ENCODE measurements around the gene HCAR3.
A peak's percentile ranks its signal among the peaks of the same experiment; 100 is the strongest.
"Not testable (repeated sequence)": the region's sequence is repeated elsewhere in the genome, so short reads cannot be mapped to it uniquely, and the experiment has no call there.

The HCAR3 gene

DNA sequence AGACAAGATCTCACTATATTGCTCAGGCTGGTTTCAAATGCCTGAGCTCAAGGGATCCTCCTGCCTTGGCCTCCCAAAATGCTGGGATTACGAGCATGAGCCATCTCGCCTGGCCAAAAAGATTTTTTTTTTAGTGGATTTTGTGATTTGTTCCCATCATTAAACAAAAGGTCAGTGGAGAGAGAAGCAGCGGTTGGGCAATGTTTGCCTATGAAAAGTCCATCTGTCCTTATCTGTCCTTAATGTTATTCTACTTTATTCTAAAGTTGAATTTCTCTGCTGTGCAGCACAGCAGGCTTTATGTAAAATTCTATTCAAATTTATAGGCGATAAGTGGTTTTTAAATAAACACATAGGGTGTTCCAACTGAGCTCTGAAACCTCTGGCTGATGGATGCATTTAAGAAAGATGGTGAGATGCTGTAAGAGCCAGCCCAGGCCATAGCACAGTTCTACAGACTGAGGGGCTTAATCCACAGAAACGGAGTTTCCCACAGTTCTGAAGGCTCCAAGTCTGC lies 32.3 kb downstream of the HCAR3 start:
- H3K9ac ChIP-seq = no peak overlapping the region
- H3K4me1 ChIP-seq = peaks cover 0 to 41% (median 32%) of the 10 kb centered on the region in 10 experiments; a peak in 16 of 20 replicates
- peak overlapping the region in 2 of 11 experiments; percentile 23 to 83; a peak in 2 of 22 replicates for H3K27ac ChIP-seq
- no peak overlapping the region for H3K4me3 ChIP-seq
- no peak for TF ChIP-seq Cebpa-rat (IDR thresholded peaks at IDR 0.05)
- no peaks in the 10 kb centered on the region for H3K27me3 ChIP-seq
- H4K20me1 ChIP-seq = no peaks in the 10 kb centered on the region
- H3K9me3 ChIP-seq (replicated peaks in 1 of 11) = peaks cover 0 to 10% (median 0%) of the 10 kb centered on the region in 11 experiments; a peak in 3 of 22 replicates
- no peaks in the 10 kb centered on the region for H3K36me3 ChIP-seq
- no peak overlapping the region for H3K4me2 ChIP-seq

DNA sequence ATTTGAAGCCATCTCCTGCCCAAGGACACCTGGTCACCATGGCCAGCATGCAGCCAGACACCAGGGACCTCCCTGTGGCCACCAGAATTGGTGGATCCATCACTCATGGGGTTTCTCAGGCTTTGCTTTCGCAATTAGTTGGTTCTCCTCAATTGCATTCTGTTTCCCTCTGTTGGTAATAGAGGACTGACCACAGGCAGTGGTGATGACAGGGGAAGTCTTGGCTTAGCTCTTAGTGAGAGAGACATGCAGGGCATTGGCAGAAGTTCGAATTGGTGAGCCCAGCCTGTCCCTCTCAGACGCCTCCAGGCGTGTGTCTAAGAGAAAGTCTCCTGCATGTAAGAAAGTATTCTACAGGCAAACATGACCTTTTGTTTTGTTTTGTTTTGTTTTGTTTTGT lies 34.8 kb downstream of the HCAR3 start:
- peak overlapping the region in 4 of 11 experiments; percentile 8 to 56 (median 39); a peak in 6 of 22 replicates for H3K9ac ChIP-seq
- TF ChIP-seq Cebpa-rat (IDR thresholded peaks at IDR 0.05) = peak in 8 of 11 experiments; percentile 30 to 87 (median 65); a peak in 9 of 22 replicates
- no peaks in the 10 kb centered on the region for H3K36me3 ChIP-seq
- H4K20me1 ChIP-seq = no peaks in the 10 kb centered on the region
- H3K9me3 ChIP-seq (replicated peaks in 1 of 11) = peaks cover 0 to 11% (median 0%) of the 10 kb centered on the region in 11 experiments; a peak in 3 of 22 replicates
- H3K4me2 ChIP-seq = peak overlapping the region in 8 of 11 experiments; percentile 0 to 69 (median 57); a peak in 13 of 22 replicates
- H3K27ac ChIP-seq = peak overlapping the region in 8 of 11 experiments; percentile 43 to 83 (median 66); a peak in 11 of 22 replicates
- no peak overlapping the region for H3K4me3 ChIP-seq
- H3K27me3 ChIP-seq = no peaks in the 10 kb centered on the region
- H3K4me1 ChIP-seq = peaks cover 5 to 56% (median 44%) of the 10 kb centered on the region in 10 experiments; a peak in 17 of 20 replicates

DNA sequence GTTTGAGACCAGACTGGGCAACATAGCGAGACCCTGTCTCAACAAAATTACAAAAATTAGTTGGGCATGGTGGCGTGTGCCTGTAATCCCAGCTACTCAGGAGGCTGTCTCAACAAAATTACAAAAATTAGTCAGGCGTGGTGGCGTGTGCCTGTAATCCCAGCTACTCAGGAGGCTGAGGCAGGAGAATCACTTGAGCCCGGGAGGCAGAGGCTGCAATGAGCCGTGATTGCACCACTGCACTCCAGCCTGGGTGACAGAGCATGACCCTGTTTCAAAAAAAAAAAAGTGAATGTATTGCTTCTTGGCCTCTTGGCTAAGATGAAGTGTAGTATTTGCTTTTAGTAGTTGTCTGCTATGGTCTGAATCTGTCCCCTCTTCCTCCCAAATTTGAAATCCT lies 35.6 kb downstream of the HCAR3 start:
- Histone ChIP-seq H3K27ac (peak overlapping the region in 8 of 11 experiments; percentile 43 to 83 (median 66); a peak in 12 of 22 replicates), H3K9me3 (replicated peaks in 1 of 11) (peaks cover 0 to 15% (median 0%) of the 10 kb centered on the region in 11 experiments; a peak in 3 of 22 replicates), H3K4me2 (peak overlapping the region in 8 of 11 experiments; percentile 0 to 69 (median 57); a peak in 13 of 22 replicates), H3K9ac (peak overlapping the region in 3 of 11 experiments; percentile 8 to 56 (median 49); a peak in 6 of 22 replicates), H3K4me1 (peaks cover 5 to 56% (median 44%) of the 10 kb centered on the region in 10 experiments; a peak in 17 of 20 replicates)
- H4K20me1 ChIP-seq, H3K36me3 ChIP-seq, H3K27me3 ChIP-seq, H3K4me3 ChIP-seq: not testable (repeated sequence)

DNA sequence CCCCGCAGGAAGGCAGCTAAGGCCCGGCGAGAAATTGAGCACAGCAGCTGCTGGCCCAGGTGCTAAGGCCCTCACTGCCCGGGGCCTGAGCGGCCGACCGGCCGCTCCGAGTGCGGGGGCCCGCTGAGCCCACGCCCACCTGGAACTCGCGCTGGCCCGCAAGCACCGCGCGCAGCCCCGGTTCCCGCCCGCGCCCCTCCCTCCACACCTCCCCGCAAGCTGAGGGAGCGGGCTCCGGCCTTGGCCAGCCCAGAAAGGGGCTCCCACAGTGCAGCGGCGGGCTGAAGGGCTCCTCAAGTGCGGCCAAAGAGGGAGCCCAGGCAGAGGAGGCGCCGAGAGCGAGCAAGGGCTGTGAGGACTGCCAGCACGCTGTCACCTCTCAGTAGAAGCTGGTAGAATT lies 39.8 kb downstream of the HCAR3 start:
- H3K36me3 ChIP-seq, H3K27me3 ChIP-seq, H3K4me2 ChIP-seq, H4K20me1 ChIP-seq, H3K9ac ChIP-seq, H3K4me3 ChIP-seq: not testable (repeated sequence)
- Histone ChIP-seq H3K9me3 (replicated peaks in 1 of 11) (peaks cover 0 to 15% (median 0%) of the 10 kb centered on the region in 11 experiments; a peak in 3 of 22 replicates), H3K27ac (peak overlapping the region in 2 of 11 experiments; percentile 62 to 83; a peak in 3 of 22 replicates), H3K4me1 (peaks cover 5 to 60% (median 42%) of the 10 kb centered on the region in 10 experiments; a peak in 17 of 20 replicates)

DNA sequence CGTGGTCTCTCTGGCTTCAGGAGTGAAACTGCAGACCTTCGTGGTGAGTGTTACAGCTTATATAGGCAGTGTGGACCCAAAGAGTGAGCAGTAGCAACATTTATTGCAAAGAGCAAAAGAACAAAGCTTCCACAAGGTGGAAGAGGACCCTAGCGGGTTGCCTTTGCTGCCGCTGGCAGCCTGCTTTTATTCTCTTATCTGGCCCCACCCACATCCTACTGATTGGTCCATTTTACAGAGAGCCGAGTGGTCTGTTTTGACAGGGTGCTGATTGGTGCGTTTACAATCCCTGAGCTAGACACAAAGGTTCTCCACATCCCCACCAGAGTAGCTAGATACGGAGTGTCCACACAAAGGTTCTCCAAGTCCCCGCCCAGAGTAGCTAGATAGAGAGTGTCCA lies 40.6 kb downstream of the HCAR3 start:
- H3K36me3 ChIP-seq, H3K27me3 ChIP-seq, H3K4me2 ChIP-seq, H3K9ac ChIP-seq, H4K20me1 ChIP-seq, H3K4me3 ChIP-seq: not testable (repeated sequence)
- peaks cover 0 to 10% (median 0%) of the 10 kb centered on the region in 11 experiments; a peak in 3 of 22 replicates for H3K9me3 ChIP-seq (replicated peaks in 1 of 11)
- peak overlapping the region in 1 of 11 experiments; percentile 35; a peak in 1 of 22 replicates for H3K27ac ChIP-seq
- H3K4me1 ChIP-seq = peaks cover 5 to 52% (median 34%) of the 10 kb centered on the region in 10 experiments; a peak in 17 of 20 replicates

DNA sequence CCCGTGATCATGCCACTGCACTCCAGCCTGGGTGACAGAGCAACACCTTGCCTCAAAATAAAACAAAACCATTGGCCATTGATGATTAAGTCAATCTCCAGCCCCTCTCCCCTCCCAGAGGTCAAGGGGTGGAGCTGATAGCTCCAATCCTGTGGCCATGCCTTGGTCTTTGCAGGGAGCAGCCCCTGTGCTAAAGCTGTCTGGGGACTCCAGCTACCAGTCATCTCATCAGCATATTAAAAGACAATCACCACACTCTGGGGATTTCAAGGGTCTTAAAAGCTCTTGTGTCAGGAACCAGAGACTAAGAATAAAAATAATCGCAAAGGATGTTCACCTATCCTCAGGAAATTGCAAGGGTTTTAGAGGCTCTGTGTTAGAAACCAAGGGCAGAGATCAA lies 44.1 kb downstream of the HCAR3 start:
- Histone ChIP-seq H3K4me1 (peaks cover 0 to 20% (median 10%) of the 10 kb centered on the region in 10 experiments; a peak in 9 of 20 replicates), H3K9ac (no peak overlapping the region), H3K4me2 (peak overlapping the region in 1 of 11 experiments; percentile 5; a peak in 2 of 22 replicates), H3K27me3 (no peaks in the 10 kb centered on the region), H4K20me1 (no peaks in the 10 kb centered on the region), H3K27ac (0 out of 22 replicates have a peak overlapping the region, but pooled peaks of 1 of the 11 experiments have one; percentile 15), H3K36me3 (no peaks in the 10 kb centered on the region), H3K9me3 (replicated peaks in 1 of 11) (peaks cover 0 to 7% (median 0%) of the 10 kb centered on the region in 11 experiments; a peak in 1 of 22 replicates), H3K4me3 (no peak overlapping the region)
- no peak for TF ChIP-seq Cebpa-rat (IDR thresholded peaks at IDR 0.05)

DNA sequence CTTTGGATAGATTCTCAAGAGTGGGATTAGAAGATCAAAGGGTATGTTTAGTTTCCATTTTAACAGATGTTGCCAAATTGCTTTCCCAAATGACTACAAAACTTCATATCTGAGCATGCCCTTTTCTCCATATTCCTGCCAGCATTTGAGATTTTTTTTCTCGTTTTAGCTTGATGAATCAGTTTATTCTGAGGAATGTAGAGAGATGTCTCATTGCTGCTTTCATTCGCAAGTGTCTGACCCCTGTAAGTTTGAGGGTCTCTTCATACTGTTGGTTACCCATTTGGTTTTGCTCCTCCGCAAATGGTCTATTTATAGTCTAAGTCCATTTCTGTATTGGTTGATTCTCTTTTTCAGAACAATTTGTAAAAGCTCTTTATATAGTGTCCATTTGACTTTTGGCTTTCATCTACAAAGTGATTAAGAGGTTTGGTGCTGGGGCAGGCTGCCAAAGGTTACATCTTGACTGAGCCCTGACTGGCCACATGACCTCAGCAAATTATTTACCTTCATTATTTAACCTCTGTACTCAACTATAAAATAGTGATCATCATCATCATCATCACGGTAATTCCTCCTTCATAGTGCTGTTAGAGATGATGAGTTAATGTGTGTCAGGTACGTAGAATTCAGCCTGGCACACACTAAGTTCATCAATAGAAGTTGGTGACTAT lies 47.1 kb downstream of the HCAR3 start:
- Histone ChIP-seq H3K4me2 (no peak overlapping the region), H3K9ac (no peak overlapping the region), H3K4me1 (peaks cover 0 to 13% (median 5%) of the 10 kb centered on the region in 10 experiments; a peak in 9 of 20 replicates), H3K27ac (no peak overlapping the region), H3K9me3 (replicated peaks in 1 of 11) (no peaks in the 10 kb centered on the region), H4K20me1 (no peaks in the 10 kb centered on the region), H3K36me3 (no peaks in the 10 kb centered on the region), H3K27me3 (no peaks in the 10 kb centered on the region), H3K4me3 (no peak overlapping the region)
- no peak for TF ChIP-seq Cebpa-rat (IDR thresholded peaks at IDR 0.05)

DNA sequence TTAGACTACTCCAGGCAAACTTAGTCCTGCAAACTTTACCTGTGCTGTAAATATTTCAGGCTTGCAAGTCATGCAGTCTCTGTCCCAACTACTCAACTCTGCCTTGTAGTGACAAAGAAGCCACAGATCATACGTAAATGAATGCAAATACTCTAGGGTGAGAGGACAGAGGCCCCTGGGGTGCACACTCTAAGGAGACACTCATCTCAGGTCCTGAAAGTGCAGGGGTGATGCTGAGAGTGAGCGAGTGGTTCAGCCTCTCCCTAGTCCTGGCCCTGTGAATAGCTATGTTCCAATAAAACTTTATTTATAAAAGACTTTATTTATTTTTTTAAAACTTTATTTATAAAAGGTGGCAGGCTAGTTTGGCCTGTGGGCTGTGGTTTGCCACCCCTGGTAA lies 48.3 kb downstream of the HCAR3 start:
- Histone ChIP-seq H3K36me3 (no peaks in the 10 kb centered on the region), H3K4me3 (no peak overlapping the region), H4K20me1 (no peaks in the 10 kb centered on the region), H3K4me1 (peaks cover 0 to 8% (median 2%) of the 10 kb centered on the region in 10 experiments; a peak in 5 of 20 replicates), H3K27me3 (no peaks in the 10 kb centered on the region), H3K27ac (no peak overlapping the region), H3K9me3 (replicated peaks in 1 of 11) (no peaks in the 10 kb centered on the region), H3K9ac (no peak overlapping the region), H3K4me2 (no peak overlapping the region)
- TF ChIP-seq Cebpa-rat (IDR thresholded peaks at IDR 0.05) = no peak

DNA sequence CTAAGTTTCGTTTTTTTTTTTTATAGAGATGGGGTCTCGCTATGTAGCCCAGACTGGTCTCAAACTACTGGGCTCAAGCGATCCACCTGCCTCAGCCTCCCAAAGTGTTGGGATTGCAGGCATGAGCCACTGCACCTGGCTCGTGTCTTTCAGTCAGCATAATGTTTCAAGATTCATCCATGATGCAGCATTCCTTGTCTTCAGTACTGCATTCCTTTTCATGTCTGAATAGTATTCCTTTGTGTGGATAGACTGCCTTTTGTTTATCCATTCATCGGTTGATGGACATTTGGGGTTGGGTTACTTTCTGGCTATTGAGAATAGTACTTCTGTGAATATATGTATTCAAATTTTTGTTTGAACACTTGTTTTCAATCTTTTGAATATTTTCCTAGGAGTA lies 50.9 kb downstream of the HCAR3 start:
- no peak overlapping the region for H3K27ac ChIP-seq
- TF ChIP-seq Cebpa-rat (IDR thresholded peaks at IDR 0.05) = no peak
- no peak overlapping the region for H3K4me2 ChIP-seq
- H3K36me3 ChIP-seq = no peaks in the 10 kb centered on the region
- no peaks in the 10 kb centered on the region for H3K9me3 ChIP-seq (replicated peaks in 1 of 11)
- H3K9ac ChIP-seq = no peak overlapping the region
- no peaks in the 10 kb centered on the region; a peak in 1 of 20 replicates for H3K4me1 ChIP-seq
- no peaks in the 10 kb centered on the region for H4K20me1 ChIP-seq
- H3K4me3 ChIP-seq = no peak overlapping the region
- H3K27me3 ChIP-seq = no peaks in the 10 kb centered on the region
